Esophagus squamous epithelium (tissue), 5 donors: ENCODE measurements around the gene BAHCC1. TPM values are rescaled to one million over a fixed set of nuclear protein-coding genes. Genes with fewer than 3 reads are reported as not detected.

Source experiments
- DNase-seq: peaks from one replicate; lab custom pipeline; 2025; lab: John Stamatoyannopoulos, UW
- H3K27ac ChIP-seq, 4 donors: fragments of 200-600 bp; sonication (generic); one replicate each; pipeline ENCODE4 v1.5.1; 2016 to 2019; ENCODE audit warnings: mild to moderate bottlenecking in 1 of 4
- H3K27me3 ChIP-seq, 4 donors: fragments of 200-600 bp; sonication (generic); 1 replicate in 3 of 4; 2 replicates in 1 of 4; pipeline versions ENCODE4 v1.5.1 to v1.6.0; 2017 to 2021; ENCODE audit warnings: antibody characterized with exemption in 1 of 4
- H3K36me3 ChIP-seq, 3 donors: fragments of 200-600 bp; sonication (generic); one replicate each; pipeline ENCODE4 v1.5.1; 2016 to 2019
- H3K4me1 ChIP-seq, 3 donors: fragments of 200-600 bp; sonication (generic); one replicate each; pipeline ENCODE4 v1.5.1; 2017 to 2019
- H3K4me3 ChIP-seq, 4 donors: fragments of 200-600 bp; sonication (generic); 1 replicate in 3 of 4; 2 replicates in 1 of 4; pipeline ENCODE4 v1.5.1; 2016 to 2019; ENCODE audit warnings: mild to moderate bottlenecking in 2 of 4, moderate library complexity in 1 of 4
- H3K9me3 ChIP-seq, 3 donors: fragments of 200-600 bp; sonication (generic); one replicate each; pipeline ENCODE4 v1.5.1; 2016 to 2019
- POLR2A ChIP-seq, 4 donors: fragments of 450-650 bp; IDR thresholded peaks; one replicate each; pipeline ENCODE4 v1.6.1; 2017; ENCODE audit warnings: antibody characterized with exemption in 4 of 4, mild to moderate bottlenecking in 4 of 4, moderate library complexity in 3 of 4
- WGBS, 2 donors: methylation state at CpG; one replicate each; pipeline ENCODE4 v1.1.5; 2018; 5-methylcytosine and 5-hydroxymethylcytosine counted together
- intact Hi-C: fragments of 100-400 bp; cut with DNase I; formaldehyde crosslinking; loops from one replicate; pipeline ENCODE4 v1.15.0; 2022
- total RNA-seq, 4 donors: library from RNA; depleted of rRNA; stranded (reverse); fragments of >200 nt; gene quantifications; one replicate each; pipeline ENCODE4 v1.1.0, GENCODE V29; 2016
- TF ChIP-seq, protein P1 (sequence below), 6 experiments: fragments of 450-650 bp in 4 of 6; fragments of 200-600 bp in 2 of 6; sonication (generic) in 2 of 6; IDR thresholded peaks; one replicate each; pipeline ENCODE4 v1.5.1; 2016 to 2019; ENCODE audit warnings: antibody characterized with exemption in 6 of 6, mild to moderate bottlenecking in 4 of 6, moderate library complexity in 4 of 6
- donor health status: DM: yes; HTN: yes; CAD: no.

Gene BAHCC1
- total RNA-seq, 4 donors from 2014 or later, result 3.8 to 10.6 (median 5.4) TPM

DNA sequence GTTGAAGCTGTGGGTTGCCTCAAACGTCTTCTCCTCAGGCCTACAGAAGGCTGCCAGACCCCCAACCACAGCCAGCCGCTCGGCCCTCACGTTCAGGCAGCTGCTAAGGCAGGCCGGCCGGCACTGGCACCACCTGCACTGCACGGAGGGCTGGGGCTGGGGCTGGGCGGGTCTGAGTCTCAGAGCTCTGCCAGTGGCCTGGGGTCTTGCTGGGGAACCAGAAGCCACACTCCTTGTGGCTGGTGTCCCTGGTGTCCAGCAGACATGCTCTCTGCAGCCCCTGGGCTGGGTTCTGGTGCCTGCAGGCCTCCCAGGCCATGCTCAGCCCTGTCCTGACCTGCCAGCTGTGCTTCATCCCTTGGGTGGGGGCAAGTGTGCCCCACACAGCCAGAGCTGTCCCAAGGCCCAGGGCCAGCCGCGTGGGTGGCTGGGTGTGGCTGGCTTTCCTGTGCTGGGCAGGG lies 42.0 kb downstream of the BAHCC1 start:
- Histone ChIP-seq H3K4me1 (peaks cover 0 to 51% (median 35%) of the 10 kb centered on the region in 3 donors), H3K27ac (peak overlapping the region in 3 of 4 donors; percentile 44 to 89 (median 78)), H3K27me3 (no peaks in the 10 kb centered on the region), H3K4me3 (no peak overlapping the region), H3K9me3 (no peaks in the 10 kb centered on the region), H3K36me3 (peaks cover 0 to 6% (median 3%) of the 10 kb centered on the region in 3 donors)
- intact Hi-C loops, result no loop called here
- no peak for DNase-seq
- TF ChIP-seq POLR2A (IDR thresholded peaks at IDR 0.05), result no peak
- TF ChIP-seq, protein P1, sequence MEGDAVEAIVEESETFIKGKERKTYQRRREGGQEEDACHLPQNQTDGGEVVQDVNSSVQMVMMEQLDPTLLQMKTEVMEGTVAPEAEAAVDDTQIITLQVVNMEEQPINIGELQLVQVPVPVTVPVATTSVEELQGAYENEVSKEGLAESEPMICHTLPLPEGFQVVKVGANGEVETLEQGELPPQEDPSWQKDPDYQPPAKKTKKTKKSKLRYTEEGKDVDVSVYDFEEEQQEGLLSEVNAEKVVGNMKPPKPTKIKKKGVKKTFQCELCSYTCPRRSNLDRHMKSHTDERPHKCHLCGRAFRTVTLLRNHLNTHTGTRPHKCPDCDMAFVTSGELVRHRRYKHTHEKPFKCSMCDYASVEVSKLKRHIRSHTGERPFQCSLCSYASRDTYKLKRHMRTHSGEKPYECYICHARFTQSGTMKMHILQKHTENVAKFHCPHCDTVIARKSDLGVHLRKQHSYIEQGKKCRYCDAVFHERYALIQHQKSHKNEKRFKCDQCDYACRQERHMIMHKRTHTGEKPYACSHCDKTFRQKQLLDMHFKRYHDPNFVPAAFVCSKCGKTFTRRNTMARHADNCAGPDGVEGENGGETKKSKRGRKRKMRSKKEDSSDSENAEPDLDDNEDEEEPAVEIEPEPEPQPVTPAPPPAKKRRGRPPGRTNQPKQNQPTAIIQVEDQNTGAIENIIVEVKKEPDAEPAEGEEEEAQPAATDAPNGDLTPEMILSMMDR (IDR thresholded peaks at IDR 0.05), result no peak
- WGBS, 2 donors, result 40% methylated on average over 1 of the region's 10 CpGs; no CpG with 5 or more reads in 1 of the 2 donors

DNA sequence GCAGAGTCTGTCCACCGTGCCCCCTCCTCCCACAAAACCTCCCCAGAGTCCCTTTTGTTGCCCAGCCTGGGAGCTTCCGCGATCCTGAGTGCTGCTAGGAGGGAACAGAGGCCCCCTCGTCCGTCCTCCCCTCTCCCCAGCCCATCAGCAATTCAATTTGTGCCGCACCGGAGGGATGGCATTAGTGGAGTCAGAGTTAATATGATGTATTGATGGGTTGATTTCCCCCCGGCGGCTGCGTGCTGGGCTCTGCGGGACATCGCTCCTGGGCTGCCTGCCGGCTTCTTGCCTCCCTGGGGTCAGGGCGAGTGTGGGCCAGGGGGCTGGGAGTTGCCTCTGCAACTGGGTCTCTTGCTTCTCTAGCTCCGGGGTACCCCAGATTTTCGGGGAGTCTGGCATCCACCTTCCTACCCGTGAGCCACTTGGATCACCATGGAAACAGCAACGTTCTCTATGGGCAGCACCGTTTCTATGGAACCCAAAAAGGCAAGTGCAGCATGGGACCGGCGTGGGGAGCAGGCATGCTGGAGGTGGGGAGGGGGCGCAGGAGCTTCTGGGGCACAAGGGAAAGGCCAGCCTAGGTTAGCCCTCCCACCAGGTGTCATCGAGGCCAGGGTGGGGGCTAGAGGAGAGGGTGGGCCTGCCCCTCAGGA lies 42.9 kb downstream of the BAHCC1 start:
- intact Hi-C loops, result no loop called here
- WGBS, 2 donors, result 92 to 94% methylated on average over 3 to 4 of the region's 23 CpGs

DNA sequence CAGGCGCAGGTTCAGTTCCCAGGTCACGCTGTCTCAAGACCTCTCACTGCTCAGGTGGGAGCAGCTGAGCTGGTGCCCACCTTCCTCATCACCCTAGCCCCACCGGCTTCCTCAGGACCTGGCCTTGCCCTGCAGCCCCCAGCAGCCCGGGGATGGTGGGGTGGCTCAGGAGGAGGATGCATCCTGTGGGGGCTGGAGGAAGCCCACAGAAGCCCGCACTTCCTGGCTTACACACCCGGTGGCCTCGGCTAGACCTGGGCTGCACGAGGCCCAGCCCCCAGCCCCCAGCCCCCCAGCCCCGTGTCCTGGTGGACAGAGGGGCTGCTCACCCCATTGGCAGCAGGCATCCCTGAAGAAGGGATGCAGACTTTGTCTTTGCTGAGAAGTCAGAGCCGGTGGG lies 43.4 kb downstream of the BAHCC1 start:
- WGBS, 2 donors, result no CpG with 5 or more reads among the region's 10 CpGs
- peaks cover 0 to 41% (median 28%) of the 10 kb centered on the region in 3 donors for H3K4me1 ChIP-seq
- H3K27ac ChIP-seq, result no peak overlapping the region
- intact Hi-C loops, result no loop called here
- H3K36me3 ChIP-seq, result peaks cover 0 to 20% (median 9%) of the 10 kb centered on the region in 3 donors
- H3K27me3 ChIP-seq, result no peaks in the 10 kb centered on the region
- no peak overlapping the region for H3K4me3 ChIP-seq
- DNase-seq, result no peak
- H3K9me3 ChIP-seq, result no peaks in the 10 kb centered on the region
- TF ChIP-seq POLR2A (IDR thresholded peaks at IDR 0.05), result no peak
- TF ChIP-seq, protein P1 (IDR thresholded peaks at IDR 0.05), result no peak

More for the DNA sequence above, 42.9 kb downstream of the BAHCC1 start:
- Histone ChIP-seq H3K27ac (no peak overlapping the region), H3K27me3 (no peaks in the 10 kb centered on the region), H3K9me3 (no peaks in the 10 kb centered on the region), H3K4me1 (peaks cover 0 to 46% (median 32%) of the 10 kb centered on the region in 3 donors), H3K4me3 (no peak overlapping the region), H3K36me3 (peaks cover 0 to 15% (median 9%) of the 10 kb centered on the region in 3 donors)
- TF ChIP-seq, protein P1 (IDR thresholded peaks at IDR 0.05), result no peak
- TF ChIP-seq POLR2A (IDR thresholded peaks at IDR 0.05), result no peak
- no peak for DNase-seq

DNA sequence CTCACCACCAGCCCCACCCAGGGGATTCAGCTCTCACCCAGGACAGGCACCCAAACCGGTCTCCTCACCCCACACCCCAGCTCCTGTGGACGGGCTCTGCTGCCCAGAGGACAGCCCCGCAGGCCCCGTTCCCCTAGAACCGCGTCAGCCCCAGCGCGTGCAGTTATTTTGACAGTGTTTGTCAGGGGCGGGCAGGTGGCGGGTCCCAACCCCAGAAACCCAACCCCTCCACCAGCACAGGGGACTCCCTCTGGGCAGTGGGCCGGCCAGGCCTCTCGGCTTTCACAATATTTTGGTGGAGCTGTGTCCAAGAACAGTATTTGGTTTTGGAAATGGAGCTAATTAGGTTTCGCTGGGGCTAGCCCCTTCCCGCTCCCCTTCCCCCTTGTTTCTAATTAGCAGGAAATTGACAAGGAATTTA lies 44.8 kb downstream of the BAHCC1 start:
- intact Hi-C loops, result no loop called here
- DNase-seq, result no peak
- Histone ChIP-seq H3K36me3 (peaks cover 0 to 21% (median 9%) of the 10 kb centered on the region in 3 donors), H3K4me1 (peaks cover 0 to 28% (median 27%) of the 10 kb centered on the region in 3 donors), H3K27ac (no peak overlapping the region), H3K4me3 (no peak overlapping the region), H3K27me3 (no peaks in the 10 kb centered on the region), H3K9me3 (no peaks in the 10 kb centered on the region)
- TF ChIP-seq, protein P1 (IDR thresholded peaks at IDR 0.05), result no peak
- TF ChIP-seq POLR2A (IDR thresholded peaks at IDR 0.05), result no peak
- WGBS, 2 donors, result 87 to 93% methylated on average over 7 to 8 of the region's 14 CpGs

DNA sequence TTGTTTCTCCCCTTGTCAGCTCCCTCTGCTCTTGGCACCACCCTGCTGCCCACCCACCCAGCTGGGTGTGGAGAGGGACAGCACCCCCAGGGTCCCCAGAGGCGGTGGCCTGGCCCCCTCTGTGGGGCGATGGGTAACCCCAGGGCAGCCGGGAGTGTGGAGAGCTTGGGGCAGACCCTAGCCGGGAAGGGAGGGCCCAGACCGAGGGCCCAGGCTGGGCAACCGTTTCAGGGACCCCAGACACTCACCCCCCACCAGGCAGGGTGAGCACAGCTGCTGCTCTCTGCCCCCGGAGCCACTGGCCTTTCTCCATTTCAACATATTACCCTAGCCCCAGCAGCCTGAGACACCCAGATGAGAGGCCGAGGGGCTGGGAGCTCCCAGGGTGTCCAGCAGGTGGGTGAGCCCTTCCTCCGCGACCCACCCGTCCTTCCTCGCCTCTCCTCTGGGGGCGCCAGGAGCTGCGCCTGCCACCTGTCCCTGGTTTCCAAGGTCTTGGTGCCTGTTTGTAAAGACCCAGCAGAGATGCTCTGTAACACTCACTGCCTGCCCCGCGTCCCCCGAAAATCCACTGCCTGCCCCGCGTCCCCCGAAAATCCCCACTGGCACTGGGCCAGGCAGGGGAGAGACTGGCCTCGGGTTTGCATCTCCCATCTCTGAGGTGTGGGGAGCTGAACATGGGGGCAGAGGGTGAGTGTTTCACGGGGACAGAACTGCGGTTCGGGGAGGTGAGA lies 45.4 kb downstream of the BAHCC1 start:
- peaks cover 0 to 22% (median 21%) of the 10 kb centered on the region in 3 donors for H3K4me1 ChIP-seq
- H3K36me3 ChIP-seq, result peaks cover 0 to 21% (median 9%) of the 10 kb centered on the region in 3 donors
- 66 to 88% methylated on average over 4 to 5 of the region's 24 CpGs for WGBS, 2 donors
- H3K27ac ChIP-seq, result no peak overlapping the region
- intact Hi-C loops, result no loop called here
- TF ChIP-seq POLR2A (IDR thresholded peaks at IDR 0.05), result no peak
- TF ChIP-seq, protein P1 (IDR thresholded peaks at IDR 0.05), result peak in 1 of 6 experiments; percentile 26
- no peak for DNase-seq
- H3K4me3 ChIP-seq, result no peak overlapping the region
- no peaks in the 10 kb centered on the region for H3K9me3 ChIP-seq
- H3K27me3 ChIP-seq, result no peaks in the 10 kb centered on the region
